HCT116 (cell line): ENCODE measurements around the gene SPNS1.
"Not testable (repeated sequence)": the region's sequence is repeated elsewhere in the genome, so short reads cannot be mapped to it uniquely, and the experiment has no call there.

ENCODE experiments used
- CEBPB ChIP-seq: IDR thresholded peaks from 2 replicates; pipeline ENCODE4 v1.6.1; 2012; ENCODE audit warnings: low read depth
- CTCF ChIP-seq, 3 experiments: fragments of 200-600 bp in 1 of 3; sonication (generic) in 1 of 3; IDR thresholded peaks in 2 of 3; conservative IDR thresholded peaks in 1 of 3; 2 replicates each; pipeline ENCODE4 v1.5.1; 2012 to 2017; ENCODE audit warnings: low read depth in 2 of 3, low read length in 2 of 3, antibody characterized with exemption in 1 of 3, borderline replicate concordance in 1 of 3, control low read depth in 1 of 3, mild to moderate bottlenecking in 1 of 3, mixed read lengths in 1 of 3, mixed run types in 1 of 3, moderate library complexity in 1 of 3; ENCODE audit not compliant: insufficient read depth in 1 of 3
- EZH2 ChIP-seq: fragments of 200-600 bp; sonication (generic); IDR thresholded peaks from 2 replicates; pipeline ENCODE4 v1.6.1; 2017; ENCODE audit warnings: antibody characterized with exemption, mixed run types
- FOSL1 ChIP-seq: IDR thresholded peaks from 2 replicates; pipeline ENCODE4 v1.6.1; 2012; ENCODE audit warnings: low read depth
- MAX ChIP-seq: IDR thresholded peaks from 2 replicates; pipeline ENCODE4 v1.6.1; 2012
- POLR2A ChIP-seq: IDR thresholded peaks from 2 replicates; pipeline ENCODE4 v1.7.0; 2011; ENCODE audit warnings: borderline replicate concordance; ENCODE audit not compliant: insufficient read depth, insufficient read length; ENCODE audit errors: extremely low read depth
- POLR2AphosphoS5 ChIP-seq: IDR thresholded peaks from 2 replicates; pipeline ENCODE4 v1.6.1; 2011; ENCODE audit warnings: mild to moderate bottlenecking, low read depth, low read length, moderate library complexity
- RAD21 ChIP-seq: IDR thresholded peaks from 2 replicates; pipeline ENCODE4 v1.6.1; 2012; ENCODE audit warnings: low read depth, mild to moderate bottlenecking
- REST ChIP-seq: IDR thresholded peaks from 2 replicates; pipeline ENCODE4 v1.6.1; 2012; ENCODE audit warnings: low read depth
- SIN3A ChIP-seq: IDR thresholded peaks from 2 replicates; pipeline ENCODE4 v1.6.1; 2012; ENCODE audit warnings: low read depth
- YY1 ChIP-seq: IDR thresholded peaks from 2 replicates; pipeline ENCODE4 v1.6.1; 2011; ENCODE audit warnings: low read length, low read depth, moderate library complexity, mild to moderate bottlenecking; ENCODE audit not compliant: insufficient replicate concordance; ENCODE audit errors: extremely low read depth
- ZFX ChIP-seq: fragments of 450-650 bp; IDR thresholded peaks from 2 replicates; pipeline ENCODE4 v1.6.1; 2017
- ZNF274 ChIP-seq: fragments of 200-500 bp; sonication (Bioruptor generic); IDR thresholded peaks from 2 replicates; pipeline ENCODE4 v1.6.1; 2014; ENCODE audit warnings: mild to moderate bottlenecking, low read depth, low read length, inconsistent platforms

- TF ChIP-seq ZNF274; CTCF (IDR thresholded peaks at IDR 0.05 in 2 of 3, conservative IDR thresholded peaks at IDR 0.05 in 1 of 3; ENCODE audit: borderline replicate concordance in 1 of 3, insufficient read depth in 1 of 3, low read depth in 2 of 3, low read length in 2 of 3); REST; FOSL1; POLR2AphosphoS5; EZH2; YY1; POLR2A; ZFX; MAX; CEBPB; SIN3A; RAD21: not testable (repeated sequence)
Observed at GRCh38 chr16:28926284-28926683, 48.3 kb upstream of the SPNS1 start.
